GM12878 (cell line): ENCODE measurements around the gene LDLRAD3. TPM values are rescaled to one million over a fixed set of nuclear protein-coding genes. Genes with fewer than 3 reads are reported as not detected.

Experiments used
- ATAC-seq: fragments of 200-7000 bp; cut with Tn5 transposase; 3 replicates; pipeline ENCODE4 v1.9.1; 2020; ENCODE audit warnings: mild to moderate bottlenecking, moderate library complexity
- BruUV-seq: library from RNA; stranded (reverse); fragments of 400-500 nt; replicated peaks from 2 replicates; lab custom pipeline; 2021; lab: Mats Ljungman, UMichigan
- CTCF ChIA-PET: fragments of 300-600 bp; sonication (Branson Sonifier 250); formaldehyde crosslinking; extraction: SDS; loops from one replicate; lab custom pipeline; 2021; ENCODE audit warnings: inconsistent platforms; lab: Yijun Ruan, JAX
- POLR2A ChIA-PET: fragments of 350-600 bp; formaldehyde crosslinking; extraction: SDS; loops from one replicate; lab custom pipeline; 2021; ENCODE audit warnings: inconsistent platforms; lab: Charles Lee
- RAD21 ChIA-PET: fragments of 300-600 bp; sonication (Branson Sonifier 250); formaldehyde crosslinking; loops from one replicate; lab custom pipeline; 2023; ENCODE audit warnings: antibody characterized with exemption; ENCODE audit not compliant: unreplicated experiment; lab: Charles Lee
- SMC1A ChIA-PET: fragments of 300-600 bp; sonication (Branson Sonifier 250); formaldehyde crosslinking; loops from one replicate; lab custom pipeline; 2023; ENCODE audit not compliant: unreplicated experiment, uncharacterized antibody; lab: Charles Lee
- DNase-seq: peaks from one replicate; pipeline ENCODE4 v3.0.0-alpha.2; 2011; ENCODE audit warnings: low read depth, low spot score
- FAIRE-seq: peaks from 3 replicates; lab custom pipeline; 2011; peaks lifted over from hg19 to GRCh38; lab: Jason Lieb, UNC
- H2AFZ ChIP-seq: 2 replicates; pipeline ENCODE4 v1.6.0; 2011; ENCODE audit warnings: low read depth, low read length, control low read depth; ENCODE audit not compliant: control insufficient read depth
- H3K27ac ChIP-seq: 2 replicates; pipeline ENCODE4 v1.5.1; 2011; ENCODE audit warnings: control low read depth; ENCODE audit not compliant: control insufficient read depth, insufficient read depth
- H3K27me3 ChIP-seq, 2 experiments: replicated peaks in 1 of 2; 2 replicates each; pipeline versions ENCODE4 v1.6.0 to v1.6.1; 2011; ENCODE audit warnings: low read length in 1 of 2; ENCODE audit not compliant: control insufficient read depth in 2 of 2, insufficient read depth in 2 of 2
- H3K36me3 ChIP-seq, 2 experiments: 2 replicates each; pipeline ENCODE4 v1.5.1; 2011; ENCODE audit warnings: low read length in 1 of 2; ENCODE audit not compliant: control insufficient read depth in 2 of 2, insufficient read depth in 2 of 2
- H3K4me1 ChIP-seq: 2 replicates; pipeline ENCODE4 v1.6.1; 2011; ENCODE audit warnings: mild to moderate bottlenecking, low read length, moderate library complexity, mixed read lengths; ENCODE audit not compliant: control insufficient read depth, insufficient read depth
- H3K4me2 ChIP-seq: 2 replicates; pipeline ENCODE4 v1.6.0; 2011; ENCODE audit warnings: control low read depth; ENCODE audit not compliant: control insufficient read depth, insufficient read depth
- H3K4me3 ChIP-seq: fragments of 200-600 bp; sonication (generic); 2 replicates; pipeline ENCODE4 v1.5.1; 2016
- H3K79me2 ChIP-seq: 2 replicates; pipeline ENCODE4 v1.6.0; 2011; ENCODE audit warnings: low read length; ENCODE audit not compliant: control insufficient read depth, insufficient read depth
- H3K9ac ChIP-seq: 2 replicates; pipeline ENCODE4 v1.8.0; 2011; ENCODE audit warnings: low read length, control low read depth, mixed read lengths; ENCODE audit not compliant: control insufficient read depth, insufficient read depth
- H3K9me3 ChIP-seq: replicated peaks from 3 replicates; pipeline ENCODE4 v1.5.1; 2011; ENCODE audit warnings: mild to moderate bottlenecking, low read length; ENCODE audit not compliant: control insufficient read depth, insufficient read depth
- H4K20me1 ChIP-seq: 2 replicates; pipeline ENCODE4 v1.6.0; 2011; ENCODE audit not compliant: control insufficient read depth, insufficient read depth
- BCL11A ChIP-seq: IDR thresholded peaks from 2 replicates; pipeline ENCODE4 v1.6.1; 2011; ENCODE audit warnings: low read depth, low read length
- CHD1 ChIP-seq: IDR thresholded peaks from 2 replicates; pipeline ENCODE4 v1.6.1; 2012; ENCODE audit warnings: low read depth, low read length, improper control_type of control experiment
- E2F4 ChIP-seq: IDR thresholded peaks from 2 replicates; pipeline ENCODE4 v1.6.1; 2012; ENCODE audit warnings: low read depth, low read length, improper control_type of control experiment
- ESRRA ChIP-seq: IDR thresholded peaks from 2 replicates; pipeline ENCODE4 v1.6.1; 2012; ENCODE audit warnings: mild to moderate bottlenecking, low read length, improper control_type of control experiment
- GABPA ChIP-seq: IDR thresholded peaks from 2 replicates; pipeline ENCODE4 v1.6.1; 2014; ENCODE audit warnings: antibody characterized with exemption, low read depth, mild to moderate bottlenecking, inconsistent platforms
- JUND ChIP-seq: IDR thresholded peaks from 2 replicates; pipeline ENCODE4 v1.6.1; 2012; ENCODE audit warnings: low read depth, mild to moderate bottlenecking, low read length, improper control_type of control experiment, moderate library complexity
- KDM1A ChIP-seq: fragments of 200-600 bp; sonication (generic); IDR thresholded peaks from 2 replicates; pipeline ENCODE4 v1.6.1; 2016; ENCODE audit warnings: borderline replicate concordance
- KLF5 ChIP-seq: fragments of 450-650 bp; IDR thresholded peaks from 2 replicates; pipeline ENCODE4 v1.6.1; 2014; ENCODE audit warnings: mild to moderate bottlenecking; ENCODE audit not compliant: partially characterized antibody
- MTA3 ChIP-seq: IDR thresholded peaks from 2 replicates; pipeline ENCODE4 v1.6.1; 2012; ENCODE audit warnings: low read length, inconsistent platforms, borderline replicate concordance
- RCOR1 ChIP-seq: conservative IDR thresholded peaks from 2 replicates; pipeline ENCODE4 v1.6.1; 2012; ENCODE audit warnings: low read depth, low read length, improper control_type of control experiment
- SPI1 ChIP-seq: IDR thresholded peaks from 2 replicates; pipeline ENCODE4 v1.6.1; 2011; ENCODE audit warnings: low read depth, mild to moderate bottlenecking, low read length, moderate library complexity, borderline replicate concordance; ENCODE audit not compliant: insufficient read depth
- SREBF1 ChIP-seq: IDR thresholded peaks from 2 replicates; pipeline ENCODE4 v1.6.1; 2012; ENCODE audit warnings: mild to moderate bottlenecking, low read length
- SREBF2 ChIP-seq: IDR thresholded peaks from 2 replicates; pipeline ENCODE4 v1.6.1; 2012; ENCODE audit warnings: mild to moderate bottlenecking, low read length
- SUZ12 ChIP-seq: fragments of 200-600 bp; sonication (generic); IDR thresholded peaks from one replicate; pipeline ENCODE4 v1.6.1; 2018; ENCODE audit warnings: antibody characterized with exemption, mild to moderate bottlenecking; ENCODE audit not compliant: unreplicated experiment
- WRNIP1 ChIP-seq: IDR thresholded peaks from 2 replicates; pipeline ENCODE4 v1.6.1; 2011; ENCODE audit warnings: low read depth, low read length, improper control_type of control experiment, borderline replicate concordance
- ZBED1 ChIP-seq: IDR thresholded peaks from 2 replicates; pipeline ENCODE4 v1.6.1; 2016; ENCODE audit warnings: borderline replicate concordance
- ZNF384 ChIP-seq: IDR thresholded peaks from 2 replicates; pipeline ENCODE4 v1.6.1; 2012; ENCODE audit warnings: low read depth, mild to moderate bottlenecking, low read length, improper control_type of control experiment, borderline replicate concordance
- ZNF622 ChIP-seq: fragments of 450-650 bp; IDR thresholded peaks from 2 replicates; pipeline ENCODE4 v1.6.1; 2017; ENCODE audit warnings: mild to moderate bottlenecking, inconsistent platforms
- ZNF687 ChIP-seq: fragments of 450-650 bp; IDR thresholded peaks from 2 replicates; pipeline ENCODE4 v1.6.1; 2017; ENCODE audit warnings: mild to moderate bottlenecking, moderate library complexity
- WGBS: methylation state at CpG from one replicate; pipeline ENCODE4 v1.1.6; 2016; ENCODE audit warnings: low lambda C conversion rate; ENCODE audit not compliant: insufficient replicate concordance, insufficient coverage; ENCODE audit errors: missing lambda C conversion rate; 5-methylcytosine and 5-hydroxymethylcytosine counted together
- in situ Hi-C: fragments of 300-500 bp; cut with MboI; formaldehyde crosslinking; loops from 9 replicates; pipeline ENCODE4 v1.14.3; 2018; ENCODE audit warnings: mixed read lengths
- intact Hi-C: fragments of 100-400 bp; cut with micrococcal nuclease; formaldehyde crosslinking; loops from one replicate; pipeline ENCODE4 v1.14.2; 2022; ENCODE audit not compliant: unreplicated experiment
- polyA plus RNA-seq, 11 experiments: library from polyadenylated mRNA; depleted of rRNA in 4 of 11; unstranded in 6 of 11; stranded (reverse) in 5 of 11; fragments of >200 nt; fragmentation: Nextera tagmentation in 4 of 11; fragmentation: Illumina TruSeq in 1 of 11; extraction: Ambion mirVana in 4 of 11; extraction: Trizol in 1 of 11; gene quantifications; 1 replicate in 1 of 11; 2 replicates in 10 of 11; pipeline versions ENCODE4 v1.2.1 to v1.2.3, GENCODE V29; 2011 to 2016; ENCODE audit warnings: inconsistent platforms in 2 of 11, missing spikeins in 2 of 11, low read depth in 1 of 11
- total RNA-seq, 4 experiments: library from RNA; depleted of rRNA in 3 of 4; stranded (reverse); fragments of >200 nt in 3 of 4; fragmentation: Illumina TruSeq in 1 of 4; extraction: Trizol in 1 of 4; gene quantifications; 2 replicates each; pipeline versions ENCODE4 v1.2.1 to v1.2.3, GENCODE V29; 2013 to 2021

LDLRAD3 gene
- total and polyA plus RNA-seq, 10 of the 15 experiments (the other 5 are each of a cell fraction or from before 2014, with no cell fraction given): 2.5 to 17.2 (median 10.7) TPM

- TF ChIP-seq ZBED1: no peak
- no peak for TF ChIP-seq ZNF687
- TF ChIP-seq SPI1: no peak
- TF ChIP-seq, all 136 proteins: peak for 0
Observed at GRCh38 chr11:36065436-36065835, 121.6 kb downstream of the LDLRAD3 start (continued).

GRCh38 chr11:36066891-36067290, 123.0 kb downstream of the LDLRAD3 start:
- H3K4me2 ChIP-seq: no peak overlapping the region
- no peak overlapping the region for H3K4me3 ChIP-seq
- H2AFZ ChIP-seq: no peak overlapping the region
- SMC1A ChIA-PET: interaction anchor here (1.3 to 3.9 kb wide), 3 partner anchors 17 to 246 kb away, joined by 3 to 31 read pairs (median 4); no protein-coding TSS in a partner anchor
- no peaks in the 10 kb centered on the region; the same call in 2 of the 3 replicates for H3K9me3 ChIP-seq
- DNase-seq (no peak), ATAC-seq (no peak), FAIRE-seq (no peak)
- no peaks in the 10 kb centered on the region for H3K27me3 ChIP-seq
- H3K79me2 ChIP-seq: no peaks in the 10 kb centered on the region
- POLR2A ChIA-PET: no interaction called here
- no peak overlapping the region for H3K27ac ChIP-seq
- no peak overlapping the region for H3K9ac ChIP-seq
- H3K4me1 ChIP-seq: no peaks in the 10 kb centered on the region; the same call in 1 of the 2 replicates
- H4K20me1 ChIP-seq: no peaks in the 10 kb centered on the region
- intact Hi-C loops (no loop called here), in situ Hi-C loops (no loop called here)
- no peaks in the 10 kb centered on the region for H3K36me3 ChIP-seq
- BruUV-seq: no TSS peak
- RAD21 ChIA-PET: no interaction called here
- CTCF ChIA-PET: interaction anchor here (1.1 to 4.3 kb wide), 2 partner anchors 10 to 25 kb away, joined by 6 to 21 read pairs; no protein-coding TSS in a partner anchor
- 44% methylated on average over 4 of the region's 4 CpGs for WGBS
- TF ChIP-seq MTA3: no peak
- no peak for TF ChIP-seq SUZ12
- TF ChIP-seq ZNF622: no peak
- TF ChIP-seq BCL11A: no peak
- TF ChIP-seq RCOR1: no peak
- no peak for TF ChIP-seq JUND
- TF ChIP-seq ESRRA: no peak
- no peak for TF ChIP-seq KLF5
- TF ChIP-seq GABPA: no peak
- TF ChIP-seq SREBF2: no peak
- no peak for TF ChIP-seq SREBF1
- no peak for TF ChIP-seq WRNIP1
- no peak for TF ChIP-seq CHD1
- TF ChIP-seq KDM1A: no peak
- no peak for TF ChIP-seq E2F4
- no peak for TF ChIP-seq ZNF384
